Measurements from ENCODE around the gene PLCB1. TPM values are rescaled to one million over a fixed set of nuclear protein-coding genes. Genes with fewer than 3 reads are reported as not detected.

The PLCB1 gene
- total and polyA plus RNA-seq, 2 donors (not counting 3 experiments of a cell fraction or from before 2014, with no cell fraction given): 10.2 to 53.4 TPM

GRCh38 chr20:8190043-8190880 is 58.2 kb downstream of the PLCB1 start:
- CTCF ChIA-PET: interaction anchor here (1.8 kb wide), 1 partner anchor 9 kb away, joined by 7 read pairs; no protein-coding TSS in a partner anchor
- no peak for FAIRE-seq
- intact Hi-C loops (cut with micrococcal nuclease): no loop called here

GRCh38 chr20:8194721-8195120 is 62.7 kb downstream of the PLCB1 start:
- intact Hi-C loops (cut with micrococcal nuclease) (no loop called here), dilution Hi-C loops (cut with MboI; ENCODE audit: extremely low pct_ligation_motif_present, low sequenced_read_pairs) (no loop called here)
- no peak overlapping the region for H2AFZ ChIP-seq (ENCODE audit: low read depth, low read length)
- no TSS peak for BruUV-seq (replicated peaks)
- no peaks in the 10 kb centered on the region for H3K9me1 ChIP-seq (replicated peaks; ENCODE audit: control insufficient read depth, extremely low read depth, insufficient read depth, low read length)
- no peak overlapping the region for H3K4me2 ChIP-seq (ENCODE audit: insufficient read depth, low read length)
- H3K4me3 ChIP-seq (replicated peaks in 1 of 3; ENCODE audit: insufficient read depth in 1 of 3, low read depth in 1 of 3, low read length in 3 of 3): no peak overlapping the region
- ChIA-PET POLR2A (no interaction called here), CTCF (interaction anchor here (0.9 kb wide), 1 partner anchor 29 kb away, joined by 3 read pairs; no protein-coding TSS in a partner anchor)
- FAIRE-seq (no peak), DNase-seq (ENCODE audit: low read depth, low spot score) (no peak)
- peaks cover 4% of the 10 kb centered on the region for H3K79me2 ChIP-seq (ENCODE audit: control insufficient read depth, insufficient read depth, low read length)
- H3K9ac ChIP-seq (replicated peaks; ENCODE audit: extremely low read depth, insufficient read depth, low read length): no peak overlapping the region
- H3K9me3 ChIP-seq (replicated peaks; ENCODE audit: control insufficient read depth, insufficient read depth, low read length): no peaks in the 10 kb centered on the region
- H3K4me1 ChIP-seq (ENCODE audit: control insufficient read depth, extremely low read depth, insufficient read depth, low read length): no peaks in the 10 kb centered on the region
- no peaks in the 10 kb centered on the region for H3K27me3 ChIP-seq (ENCODE audit: control insufficient read depth in 2 of 2, insufficient read depth in 2 of 2, low read length in 2 of 2)
- no peaks in the 10 kb centered on the region for H4K20me1 ChIP-seq (replicated peaks; ENCODE audit: control insufficient read depth, extremely low read depth, insufficient read depth, low read length)
- TF ChIP-seq MAX (IDR thresholded peaks at IDR 0.05; ENCODE audit: insufficient read depth, insufficient read length) (no peak), POLR2A (IDR thresholded peaks at IDR 0.05; ENCODE audit: low read depth, low read length) (no peak), POLR2AphosphoS5 (IDR thresholded peaks at IDR 0.05; ENCODE audit: insufficient read depth, low read depth, low read length) (no peak), JUN (IDR thresholded peaks at IDR 0.05; ENCODE audit: borderline replicate concordance, insufficient read depth, insufficient read length, low read depth) (no peak), CTCF (IDR thresholded peaks at IDR 0.05; ENCODE audit: extremely low read depth in 1 of 2, insufficient read depth in 1 of 2, low read depth in 1 of 2, low read length in 2 of 2) (no peak), MYC (IDR thresholded peaks at IDR 0.05; ENCODE audit: low read depth, low read length) (no peak), GATA2 (IDR thresholded peaks at IDR 0.05; ENCODE audit: insufficient read depth, insufficient read length, low read depth, low read length) (no peak), EZH2 (IDR thresholded peaks at IDR 0.05; ENCODE audit: borderline replicate concordance, low read depth, low read length, severe bottlenecking) (no peak), FOS (IDR thresholded peaks at IDR 0.05; ENCODE audit: borderline replicate concordance, insufficient read depth, low read length) (no peak)
- no peaks in the 10 kb centered on the region for H3K36me3 ChIP-seq (ENCODE audit: control insufficient read depth in 2 of 2, extremely low read depth in 1 of 2, insufficient read depth in 2 of 2, low read length in 2 of 2)
- no peak overlapping the region for H3K27ac ChIP-seq (ENCODE audit: insufficient read depth, low read depth, low read length)

More at GRCh38 chr20:8190043-8190880, 58.2 kb downstream of the PLCB1 start:
- Histone ChIP-seq H3K27me3 (ENCODE audit: control insufficient read depth in 2 of 2, insufficient read depth in 2 of 2, low read length in 2 of 2) (no peaks in the 10 kb centered on the region), H2AFZ (ENCODE audit: low read depth, low read length) (no peak overlapping the region), H3K9me3 (replicated peaks; ENCODE audit: control insufficient read depth, insufficient read depth, low read length) (no peaks in the 10 kb centered on the region), H3K79me2 (ENCODE audit: control insufficient read depth, insufficient read depth, low read length) (no peaks in the 10 kb centered on the region), H3K4me2 (ENCODE audit: insufficient read depth, low read length) (no peak overlapping the region), H3K36me3 (ENCODE audit: control insufficient read depth in 2 of 2, extremely low read depth in 1 of 2, insufficient read depth in 2 of 2, low read length in 2 of 2) (no peaks in the 10 kb centered on the region), H3K9me1 (replicated peaks; ENCODE audit: control insufficient read depth, extremely low read depth, insufficient read depth, low read length) (no peaks in the 10 kb centered on the region), H3K4me1 (ENCODE audit: control insufficient read depth, extremely low read depth, insufficient read depth, low read length) (no peaks in the 10 kb centered on the region), H3K27ac (ENCODE audit: insufficient read depth, low read depth, low read length) (no peak overlapping the region), H3K4me3 (replicated peaks in 1 of 3; ENCODE audit: insufficient read depth in 1 of 3, low read depth in 1 of 3, low read length in 3 of 3) (no peak overlapping the region), H4K20me1 (replicated peaks; ENCODE audit: control insufficient read depth, extremely low read depth, insufficient read depth, low read length) (no peaks in the 10 kb centered on the region), H3K9ac (replicated peaks; ENCODE audit: extremely low read depth, insufficient read depth, low read length) (no peak overlapping the region)
- DNase-seq (ENCODE audit: low read depth, low spot score): no peak
- dilution Hi-C loops (cut with MboI; ENCODE audit: extremely low pct_ligation_motif_present, low sequenced_read_pairs): no loop called here
- TF ChIP-seq JUN (IDR thresholded peaks at IDR 0.05; ENCODE audit: borderline replicate concordance, insufficient read depth, insufficient read length, low read depth) (no peak), FOS (IDR thresholded peaks at IDR 0.05; ENCODE audit: borderline replicate concordance, insufficient read depth, low read length) (no peak)
- no TSS peak for BruUV-seq (replicated peaks)
- POLR2A ChIA-PET: no interaction called here
